Ishikawa (cell line): ENCODE data around the gene NDP.

Source experiments
- TAF1 ChIP-seq: IDR thresholded peaks from 2 replicates; pipeline ENCODE4 v1.6.1; 2012; ENCODE audit warnings: low read depth, mild to moderate bottlenecking
- USF1 ChIP-seq: IDR thresholded peaks from 2 replicates; pipeline ENCODE4 v1.6.1; 2012

- no peak for TF ChIP-seq TAF1
- TF ChIP-seq USF1, result no peak
Measured at GRCh38 chrX:43899878-43900815, 73.0 kb downstream of the NDP start.
